GM12878 (cell line): ENCODE data around the gene ZNF423. TPM values are rescaled to one million over a fixed set of nuclear protein-coding genes. Genes with fewer than 3 reads are reported as not detected.

Experiments used
- ATAC-seq: fragments of 200-7000 bp; cut with Tn5 transposase; 3 replicates; pipeline ENCODE4 v1.9.1; 2020; ENCODE audit warnings: mild to moderate bottlenecking, moderate library complexity
- BruUV-seq: library from RNA; stranded (reverse); fragments of 400-500 nt; replicated peaks from 2 replicates; lab custom pipeline; 2021; lab: Mats Ljungman, UMichigan
- CTCF ChIA-PET: fragments of 300-600 bp; sonication (Branson Sonifier 250); formaldehyde crosslinking; extraction: SDS; loops from one replicate; lab custom pipeline; 2021; ENCODE audit warnings: inconsistent platforms; lab: Yijun Ruan, JAX
- POLR2A ChIA-PET: fragments of 350-600 bp; formaldehyde crosslinking; extraction: SDS; loops from one replicate; lab custom pipeline; 2021; ENCODE audit warnings: inconsistent platforms; lab: Charles Lee
- RAD21 ChIA-PET: fragments of 300-600 bp; sonication (Branson Sonifier 250); formaldehyde crosslinking; loops from one replicate; lab custom pipeline; 2023; ENCODE audit warnings: antibody characterized with exemption; ENCODE audit not compliant: unreplicated experiment; lab: Charles Lee
- SMC1A ChIA-PET: fragments of 300-600 bp; sonication (Branson Sonifier 250); formaldehyde crosslinking; loops from one replicate; lab custom pipeline; 2023; ENCODE audit not compliant: unreplicated experiment, uncharacterized antibody; lab: Charles Lee
- DNase-seq: peaks from one replicate; pipeline ENCODE4 v3.0.0-alpha.2; 2011; ENCODE audit warnings: low read depth, low spot score
- FAIRE-seq: peaks from 3 replicates; lab custom pipeline; 2011; peaks lifted over from hg19 to GRCh38; lab: Jason Lieb, UNC
- H2AFZ ChIP-seq: 2 replicates; pipeline ENCODE4 v1.6.0; 2011; ENCODE audit warnings: low read depth, low read length, control low read depth; ENCODE audit not compliant: control insufficient read depth
- H3K27ac ChIP-seq: 2 replicates; pipeline ENCODE4 v1.5.1; 2011; ENCODE audit warnings: control low read depth; ENCODE audit not compliant: control insufficient read depth, insufficient read depth
- H3K27me3 ChIP-seq, 2 experiments: replicated peaks in 1 of 2; 2 replicates each; pipeline versions ENCODE4 v1.6.0 to v1.6.1; 2011; ENCODE audit warnings: low read length in 1 of 2; ENCODE audit not compliant: control insufficient read depth in 2 of 2, insufficient read depth in 2 of 2
- H3K36me3 ChIP-seq, 2 experiments: 2 replicates each; pipeline ENCODE4 v1.5.1; 2011; ENCODE audit warnings: low read length in 1 of 2; ENCODE audit not compliant: control insufficient read depth in 2 of 2, insufficient read depth in 2 of 2
- H3K4me1 ChIP-seq: 2 replicates; pipeline ENCODE4 v1.6.1; 2011; ENCODE audit warnings: mild to moderate bottlenecking, low read length, moderate library complexity, mixed read lengths; ENCODE audit not compliant: control insufficient read depth, insufficient read depth
- H3K4me2 ChIP-seq: 2 replicates; pipeline ENCODE4 v1.6.0; 2011; ENCODE audit warnings: control low read depth; ENCODE audit not compliant: control insufficient read depth, insufficient read depth
- H3K4me3 ChIP-seq: fragments of 200-600 bp; sonication (generic); 2 replicates; pipeline ENCODE4 v1.5.1; 2016
- H3K79me2 ChIP-seq: 2 replicates; pipeline ENCODE4 v1.6.0; 2011; ENCODE audit warnings: low read length; ENCODE audit not compliant: control insufficient read depth, insufficient read depth
- H3K9ac ChIP-seq: 2 replicates; pipeline ENCODE4 v1.8.0; 2011; ENCODE audit warnings: low read length, control low read depth, mixed read lengths; ENCODE audit not compliant: control insufficient read depth, insufficient read depth
- H3K9me3 ChIP-seq: replicated peaks from 3 replicates; pipeline ENCODE4 v1.5.1; 2011; ENCODE audit warnings: mild to moderate bottlenecking, low read length; ENCODE audit not compliant: control insufficient read depth, insufficient read depth
- H4K20me1 ChIP-seq: 2 replicates; pipeline ENCODE4 v1.6.0; 2011; ENCODE audit not compliant: control insufficient read depth, insufficient read depth
- ATF3 ChIP-seq: IDR thresholded peaks from 2 replicates; pipeline ENCODE4 v1.6.1; 2011; ENCODE audit warnings: low read depth, mild to moderate bottlenecking, low read length, moderate library complexity, borderline replicate concordance; ENCODE audit errors: extremely low read depth
- KAT2A ChIP-seq: conservative IDR thresholded peaks from 2 replicates; pipeline ENCODE4 v1.6.1; 2011; ENCODE audit warnings: low read depth, low read length; ENCODE audit not compliant: control insufficient read depth
- KDM1A ChIP-seq: fragments of 200-600 bp; sonication (generic); IDR thresholded peaks from 2 replicates; pipeline ENCODE4 v1.6.1; 2016; ENCODE audit warnings: borderline replicate concordance
- KLF5 ChIP-seq: fragments of 450-650 bp; IDR thresholded peaks from 2 replicates; pipeline ENCODE4 v1.6.1; 2014; ENCODE audit warnings: mild to moderate bottlenecking; ENCODE audit not compliant: partially characterized antibody
- MEF2A ChIP-seq: IDR thresholded peaks from 2 replicates; pipeline ENCODE4 v1.6.1; 2011; ENCODE audit warnings: low read depth, mild to moderate bottlenecking, low read length, moderate library complexity; ENCODE audit not compliant: insufficient read depth
- MXI1 ChIP-seq: fragments of 150-350 bp; IDR thresholded peaks from 2 replicates; pipeline ENCODE4 v1.6.1; 2011; ENCODE audit warnings: low read depth, mild to moderate bottlenecking, inconsistent platforms, low read length, improper control_type of control experiment
- MYB ChIP-seq: fragments of 150-350 bp; IDR thresholded peaks from 2 replicates; pipeline ENCODE4 v1.6.1; 2014; ENCODE audit warnings: mild to moderate bottlenecking, low read depth, low read length, borderline replicate concordance
- NFYB ChIP-seq: IDR thresholded peaks from 2 replicates; pipeline ENCODE4 v1.6.1; 2011; ENCODE audit warnings: low read depth, mild to moderate bottlenecking, low read length, improper control_type of control experiment, moderate library complexity; ENCODE audit not compliant: insufficient read depth
- NR2F1 ChIP-seq: fragments of 450-650 bp; conservative IDR thresholded peaks from 2 replicates; pipeline ENCODE4 v1.6.1; 2017; ENCODE audit warnings: mild to moderate bottlenecking
- RAD51 ChIP-seq: fragments of 450-650 bp; IDR thresholded peaks from 2 replicates; pipeline ENCODE4 v1.6.1; 2016; ENCODE audit warnings: moderate library complexity, mild to moderate bottlenecking, inconsistent platforms
- SPI1 ChIP-seq: IDR thresholded peaks from 2 replicates; pipeline ENCODE4 v1.6.1; 2011; ENCODE audit warnings: low read depth, mild to moderate bottlenecking, low read length, moderate library complexity, borderline replicate concordance; ENCODE audit not compliant: insufficient read depth
- TBL1XR1 ChIP-seq: IDR thresholded peaks from 2 replicates; pipeline ENCODE4 v1.6.1; 2012; ENCODE audit warnings: low read depth, low read length, improper control_type of control experiment
- TCF12 ChIP-seq: IDR thresholded peaks from 2 replicates; pipeline ENCODE4 v1.6.1; 2011; ENCODE audit warnings: low read depth, mild to moderate bottlenecking, low read length
- USF2 ChIP-seq: IDR thresholded peaks from 2 replicates; pipeline ENCODE4 v1.6.1; 2011; ENCODE audit warnings: low read depth, low read length, improper control_type of control experiment, borderline replicate concordance
- YY1 ChIP-seq: IDR thresholded peaks from 2 replicates; pipeline ENCODE4 v1.6.1; 2011; ENCODE audit warnings: low read depth, mild to moderate bottlenecking, low read length
- ZBED1 ChIP-seq: IDR thresholded peaks from 2 replicates; pipeline ENCODE4 v1.6.1; 2016; ENCODE audit warnings: borderline replicate concordance
- ZNF687 ChIP-seq: fragments of 450-650 bp; IDR thresholded peaks from 2 replicates; pipeline ENCODE4 v1.6.1; 2017; ENCODE audit warnings: mild to moderate bottlenecking, moderate library complexity
- WGBS: methylation state at CpG from one replicate; pipeline ENCODE4 v1.1.6; 2016; ENCODE audit warnings: low lambda C conversion rate; ENCODE audit not compliant: insufficient replicate concordance, insufficient coverage; ENCODE audit errors: missing lambda C conversion rate; 5-methylcytosine and 5-hydroxymethylcytosine counted together
- in situ Hi-C: fragments of 300-500 bp; cut with MboI; formaldehyde crosslinking; loops from 9 replicates; pipeline ENCODE4 v1.14.3; 2018; ENCODE audit warnings: mixed read lengths
- intact Hi-C: fragments of 100-400 bp; cut with micrococcal nuclease; formaldehyde crosslinking; loops from one replicate; pipeline ENCODE4 v1.14.2; 2022; ENCODE audit not compliant: unreplicated experiment
- polyA plus RNA-seq, 11 experiments: library from polyadenylated mRNA; depleted of rRNA in 4 of 11; unstranded in 6 of 11; stranded (reverse) in 5 of 11; fragments of >200 nt; fragmentation: Nextera tagmentation in 4 of 11; fragmentation: Illumina TruSeq in 1 of 11; extraction: Ambion mirVana in 4 of 11; extraction: Trizol in 1 of 11; gene quantifications; 1 replicate in 1 of 11; 2 replicates in 10 of 11; pipeline versions ENCODE4 v1.2.1 to v1.2.3, GENCODE V29; 2011 to 2016; ENCODE audit warnings: inconsistent platforms in 2 of 11, missing spikeins in 2 of 11, low read depth in 1 of 11
- total RNA-seq, 4 experiments: library from RNA; depleted of rRNA in 3 of 4; stranded (reverse); fragments of >200 nt in 3 of 4; fragmentation: Illumina TruSeq in 1 of 4; extraction: Trizol in 1 of 4; gene quantifications; 2 replicates each; pipeline versions ENCODE4 v1.2.1 to v1.2.3, GENCODE V29; 2013 to 2021

The ZNF423 gene
- total and polyA plus RNA-seq, 10 of the 15 experiments (the other 5 are each of a cell fraction or from before 2014, with no cell fraction given): 0.03 to 0.64 (median 0.10) TPM

GRCh38 chr16:49562228-49562627, 293.7 kb downstream of the ZNF423 start (continued):
- TF ChIP-seq ZNF687: no peak

GRCh38 chr16:49560004-49560830, 295.7 kb downstream of the ZNF423 start:
- in situ Hi-C loops (no loop called here), intact Hi-C loops (no loop called here)
- FAIRE-seq (no peak), DNase-seq (no peak)
- no peaks in the 10 kb centered on the region for H3K4me1 ChIP-seq
- H2AFZ ChIP-seq: no peak overlapping the region
- TF ChIP-seq NFYB (no peak), RAD51 (no peak), MYB (no peak), KDM1A (no peak), MXI1 (no peak), TBL1XR1 (no peak), MEF2A (no peak), NR2F1 (no peak), YY1 (no peak), TCF12 (no peak), KAT2A (no peak), KLF5 (no peak), USF2 (no peak), ATF3 (no peak), ZBED1 (no peak), SPI1 (no peak)
- TF ChIP-seq, all 136 proteins: peak for 0
- Histone ChIP-seq H3K27me3 (no peaks in the 10 kb centered on the region), H3K4me3 (no peak overlapping the region), H4K20me1 (no peaks in the 10 kb centered on the region), H3K4me2 (no peak overlapping the region), H3K9ac (no peak overlapping the region), H3K27ac (no peak overlapping the region), H3K36me3 (no peaks in the 10 kb centered on the region), H3K79me2 (no peaks in the 10 kb centered on the region), H3K9me3 (no peaks in the 10 kb centered on the region)
- ChIA-PET CTCF (no interaction called here), RAD21 (no interaction called here), SMC1A (interaction anchor here (1.4 kb wide), 1 partner anchor 20 kb away, joined by 4 read pairs; no protein-coding TSS in a partner anchor), POLR2A (no interaction called here)
- no TSS peak for BruUV-seq
- WGBS: 47% methylated on average over 25 of the region's 25 CpGs
- ATAC-seq: no peak
